Naive thymus-derived CD4-positive, alpha-beta T cell (primary cell): ENCODE results near the gene VSTM2L. TPM values are rescaled to one million over a fixed set of nuclear protein-coding genes. Genes with fewer than 3 reads are reported as not detected.

Source experiments
- ATAC-seq: fragments of 150-1000 bp; cut with Tn5 transposase; 2 replicates; pipeline ENCODE4 v1.10.0; 2021; ENCODE audit warnings: mild to moderate bottlenecking, moderate library complexity
- CTCF ChIA-PET: fragments of 350-600 bp; sonication (Branson Sonifier 250); formaldehyde crosslinking; loops from one replicate; lab custom pipeline; 2021; ENCODE audit warnings: antibody characterized with exemption; lab: Charles Lee
- POLR2A ChIA-PET: fragments of 350-600 bp; sonication (Branson Sonifier 250); formaldehyde crosslinking; loops from one replicate; lab custom pipeline; 2021; ENCODE audit warnings: antibody characterized with exemption, inconsistent platforms; lab: Charles Lee
- DNase-seq, 9 donors: peaks; one replicate each; pipeline versions ENCODE4 v3.0.0 to v3.0.0-alpha.2; 2020 to 2022; ENCODE audit warnings: mixed read lengths in 1 of 9
- H3K27ac ChIP-seq: one replicate; pipeline ENCODE4 v1.7.0; 2013; ENCODE audit warnings: mild to moderate bottlenecking, low read depth, low read length, moderate library complexity
- H3K27me3 ChIP-seq, 2 donors: one replicate each; pipeline ENCODE4 v1.7.0; 2013; ENCODE audit warnings: low read length in 2 of 2, mild to moderate bottlenecking in 2 of 2, moderate library complexity in 2 of 2; ENCODE audit not compliant: control insufficient read depth in 2 of 2, insufficient read depth in 2 of 2
- H3K36me3 ChIP-seq, 3 experiments: 1 replicate in 2 of 3; 2 replicates in 1 of 3; pipeline ENCODE4 v1.7.0; 2013; ENCODE audit warnings: low read length in 3 of 3, mild to moderate bottlenecking in 3 of 3, moderate library complexity in 1 of 3; ENCODE audit not compliant: insufficient read depth in 3 of 3, control insufficient read depth in 2 of 3
- H3K4me1 ChIP-seq, 2 donors: one replicate each; pipeline ENCODE4 v1.7.0; 2013; ENCODE audit warnings: low read length in 2 of 2, mild to moderate bottlenecking in 2 of 2, moderate library complexity in 1 of 2; ENCODE audit not compliant: control insufficient read depth in 2 of 2, insufficient read depth in 2 of 2
- H3K4me3 ChIP-seq: 2 replicates; pipeline ENCODE4 v1.7.0; 2013; ENCODE audit warnings: mild to moderate bottlenecking, low read length
- H3K9me3 ChIP-seq, 3 experiments: 1 replicate in 2 of 3; 2 replicates in 1 of 3; pipeline ENCODE4 v1.7.0; 2013; ENCODE audit warnings: low read length in 3 of 3; ENCODE audit not compliant: control insufficient read depth in 2 of 3
- H3K27ac Mint-ChIP-seq, 9 donors: one replicate each; pipeline ENCODE4 v1.8.0; 2020 to 2022; ENCODE audit warnings: mixed read lengths in 9 of 9, mild to moderate bottlenecking in 8 of 9, moderate library complexity in 5 of 9, inconsistent platforms in 2 of 9
- H3K27me3 Mint-ChIP-seq, 5 donors: one replicate each; pipeline ENCODE4 v1.8.0; 2021 to 2022; ENCODE audit warnings: mixed read lengths in 5 of 5, mild to moderate bottlenecking in 1 of 5
- H3K36me3 Mint-ChIP-seq, 5 donors: one replicate each; pipeline ENCODE4 v1.8.0; 2020 to 2022; ENCODE audit warnings: mixed read lengths in 5 of 5, mild to moderate bottlenecking in 3 of 5, inconsistent platforms in 1 of 5
- H3K4me1 Mint-ChIP-seq, 7 donors: one replicate each; pipeline ENCODE4 v1.8.0; 2020 to 2022; ENCODE audit warnings: mixed read lengths in 7 of 7, mild to moderate bottlenecking in 3 of 7, inconsistent platforms in 1 of 7
- H3K4me3 Mint-ChIP-seq, 10 donors: one replicate each; pipeline ENCODE4 v1.8.0; 2020 to 2022; ENCODE audit warnings: mild to moderate bottlenecking in 10 of 10, mixed read lengths in 10 of 10, moderate library complexity in 6 of 10, inconsistent platforms in 2 of 10
- H3K9me3 Mint-ChIP-seq, 11 donors: one replicate each; pipeline ENCODE4 v1.8.0; 2020 to 2022; ENCODE audit warnings: mixed read lengths in 11 of 11, mild to moderate bottlenecking in 4 of 11, inconsistent platforms in 1 of 11, moderate library complexity in 1 of 11
- intact Hi-C, 2 donors: fragments of 100-400 bp; cut with micrococcal nuclease; formaldehyde crosslinking; loops; one replicate each; pipeline ENCODE4 v1.15.1; 2023
- polyA plus RNA-seq, 2 donors: library from polyadenylated mRNA; unstranded; fragments of 300-500 nt; fragmentation: Illumina TruSeq; gene quantifications; one replicate each; pipeline ENCODE4 v1.2.3, GENCODE V29; 2021
- total RNA-seq, 6 experiments: library from RNA in 5 of 6; stranded (reverse) in 5 of 6; gene quantifications; 1 replicate in 5 of 6; 2 replicates in 1 of 6; pipeline ENCODE4 v1.2.3 and lab custom pipeline; 2021 to 2026

VSTM2L gene
- total and polyA plus RNA-seq, 7 experiments from 2014 or later, result 0.12 TPM; not detected in 6

GRCh38 chr20:37969949-37970855, 67.3 kb downstream of the VSTM2L start:
- intact Hi-C loops, result no loop called here
- POLR2A ChIA-PET, result no interaction called here
- Histone ChIP-seq H3K4me3 (no peak overlapping the region), H3K27ac (no peak overlapping the region), H3K9me3 (peaks cover 0 to 9% (median 0%) of the 10 kb centered on the region in 3 experiments), H3K36me3 (no peaks in the 10 kb centered on the region), H3K4me1 (no peaks in the 10 kb centered on the region), H3K27me3 (no peaks in the 10 kb centered on the region)
- no peaks in the 10 kb centered on the region for H3K4me1 Mint-ChIP-seq
- H3K36me3 Mint-ChIP-seq, result peaks cover 1 to 45% (median 35%) of the 10 kb centered on the region in 5 donors
- ATAC-seq (no peak), DNase-seq (no peak)
- H3K27me3 Mint-ChIP-seq, result peaks cover 0 to 6% (median 0%) of the 10 kb centered on the region in 5 donors
- H3K9me3 Mint-ChIP-seq, result peaks cover 7 to 51% (median 35%) of the 10 kb centered on the region in 11 donors
- no peak overlapping the region for H3K27ac Mint-ChIP-seq
- H3K4me3 Mint-ChIP-seq, result no peak overlapping the region
- CTCF ChIA-PET, result no interaction called here

GRCh38 chr20:37970856-37971245, 67.9 kb downstream of the VSTM2L start:
- DNase-seq (no peak), ATAC-seq (no peak)
- Histone ChIP-seq H3K4me3 (no peak overlapping the region), H3K36me3 (no peaks in the 10 kb centered on the region), H3K4me1 (no peaks in the 10 kb centered on the region), H3K27ac (no peak overlapping the region), H3K9me3 (peaks cover 0 to 9% (median 0%) of the 10 kb centered on the region in 3 experiments), H3K27me3 (no peaks in the 10 kb centered on the region)
- ChIA-PET CTCF (no interaction called here), POLR2A (no interaction called here)
- intact Hi-C loops, result no loop called here
- H3K4me1 Mint-ChIP-seq, result peaks cover 0 to under 1% (median 0%) of the 10 kb centered on the region in 7 donors
- no peak overlapping the region for H3K4me3 Mint-ChIP-seq
- no peak overlapping the region for H3K27ac Mint-ChIP-seq
- peaks cover 7 to 50% (median 33%) of the 10 kb centered on the region in 11 donors for H3K9me3 Mint-ChIP-seq
- peaks cover 0 to 6% (median 0%) of the 10 kb centered on the region in 5 donors for H3K27me3 Mint-ChIP-seq
- peaks cover 1 to 46% (median 35%) of the 10 kb centered on the region in 5 donors for H3K36me3 Mint-ChIP-seq

- H3K4me3 ChIP-seq, result no peak overlapping the region
- ATAC-seq (no peak), DNase-seq (no peak)
- Mint-ChIP-seq H3K36me3 (peaks cover 1 to 47% (median 35%) of the 10 kb centered on the region in 5 donors), H3K9me3 (peaks cover 7 to 44% (median 27%) of the 10 kb centered on the region in 11 donors), H3K4me1 (peaks cover 0 to 8% (median 2%) of the 10 kb centered on the region in 7 donors), H3K27ac (no peak overlapping the region), H3K27me3 (peaks cover 0 to 3% (median 0%) of the 10 kb centered on the region in 5 donors), H3K4me3 (no peak overlapping the region)
- no peaks in the 10 kb centered on the region for H3K36me3 ChIP-seq
- ChIA-PET POLR2A (no interaction called here), CTCF (no interaction called here)
- intact Hi-C loops, result no loop called here
- no peaks in the 10 kb centered on the region for H3K27me3 ChIP-seq
- peaks cover 0 to 9% (median 0%) of the 10 kb centered on the region in 3 experiments for H3K9me3 ChIP-seq
- no peaks in the 10 kb centered on the region for H3K4me1 ChIP-seq
- no peak overlapping the region for H3K27ac ChIP-seq
These were observed 68.7 kb downstream of the VSTM2L start for GRCh38 chr20:37971561-37972127.

GRCh38 chr20:37972256-37973058, 69.5 kb downstream of the VSTM2L start:
- Histone ChIP-seq H3K4me1 (no peaks in the 10 kb centered on the region), H3K4me3 (no peak overlapping the region), H3K27me3 (no peaks in the 10 kb centered on the region), H3K27ac (no peak overlapping the region), H3K9me3 (peaks cover 0 to 9% (median 0%) of the 10 kb centered on the region in 3 experiments), H3K36me3 (no peaks in the 10 kb centered on the region)
- ATAC-seq, result no peak
- ChIA-PET POLR2A (no interaction called here), CTCF (no interaction called here)
- Mint-ChIP-seq H3K9me3 (peaks cover 7 to 36% (median 19%) of the 10 kb centered on the region in 11 donors), H3K4me3 (no peak overlapping the region), H3K4me1 (peaks cover 0 to 15% (median 8%) of the 10 kb centered on the region in 7 donors), H3K27ac (no peak overlapping the region), H3K27me3 (no peaks in the 10 kb centered on the region), H3K36me3 (peaks cover 1 to 50% (median 35%) of the 10 kb centered on the region in 5 donors)
- intact Hi-C loops, result no loop called here
- DNase-seq, result no peak

- Histone ChIP-seq H3K4me3 (no peak overlapping the region), H3K27ac (no peak overlapping the region), H3K9me3 (peaks cover 0 to 9% (median 0%) of the 10 kb centered on the region in 3 experiments), H3K27me3 (no peaks in the 10 kb centered on the region), H3K36me3 (no peaks in the 10 kb centered on the region), H3K4me1 (no peaks in the 10 kb centered on the region)
- intact Hi-C loops, result no loop called here
- Mint-ChIP-seq H3K27me3 (no peaks in the 10 kb centered on the region), H3K9me3 (peaks cover 5 to 28% (median 11%) of the 10 kb centered on the region in 11 donors), H3K4me3 (no peak overlapping the region), H3K36me3 (peaks cover 1 to 48% (median 36%) of the 10 kb centered on the region in 5 donors), H3K27ac (no peak overlapping the region), H3K4me1 (peaks cover 3 to 21% (median 14%) of the 10 kb centered on the region in 7 donors)
- DNase-seq, result no peak
- ChIA-PET POLR2A (no interaction called here), CTCF (no interaction called here)
- no peak for ATAC-seq
These were observed 70.4 kb downstream of the VSTM2L start for GRCh38 chr20:37973059-37973910.
